HG03064 (cell line): ENCODE measurements around the gene ABRACL.

Experiments
- ATAC-seq: cut with Tn5 transposase; IDR thresholded peaks from one replicate; pipeline ENCODE4 v1.9.1; 2021; ENCODE audit warnings: low read depth; ENCODE audit not compliant: unreplicated experiment

ABRACL gene

GRCh38 chr6:139051396-139052060 lies 23.0 kb downstream of the ABRACL start:
- no peak for ATAC-seq

- no peak for ATAC-seq
These were observed 24.8 kb downstream of the ABRACL start for GRCh38 chr6:139053382-139053781.

GRCh38 chr6:139054001-139054400 lies 25.5 kb downstream of the ABRACL start:
- no peak for ATAC-seq

- ATAC-seq: no peak
These were observed 27.2 kb downstream of the ABRACL start for GRCh38 chr6:139055709-139056108.

GRCh38 chr6:139058029-139058428 lies 29.5 kb downstream of the ABRACL start:
- no peak for ATAC-seq

GRCh38 chr6:139060332-139060731 lies 31.8 kb downstream of the ABRACL start:
- ATAC-seq: no peak

- ATAC-seq: no peak
These were observed 34.5 kb downstream of the ABRACL start for GRCh38 chr6:139062932-139063646.

GRCh38 chr6:139064981-139065665 lies 36.6 kb downstream of the ABRACL start:
- ATAC-seq: no peak

GRCh38 chr6:139066080-139066479 lies 37.5 kb downstream of the ABRACL start:
- ATAC-seq: no peak

GRCh38 chr6:139068846-139069245 lies 40.3 kb downstream of the ABRACL start:
- no peak for ATAC-seq

GRCh38 chr6:139073118-139073517 lies 44.6 kb downstream of the ABRACL start:
- ATAC-seq: no peak

- no peak for ATAC-seq
These were observed 50.5 kb downstream of the ABRACL start for GRCh38 chr6:139079018-139079417.

GRCh38 chr6:139080255-139080920 lies 51.8 kb downstream of the ABRACL start:
- no peak for ATAC-seq

- no peak for ATAC-seq
These were observed 52.9 kb downstream of the ABRACL start for GRCh38 chr6:139081471-139081870.

- ATAC-seq: no peak
These were observed 53.8 kb downstream of the ABRACL start for GRCh38 chr6:139082370-139082769.

- ATAC-seq: no peak
These were observed 63.3 kb downstream of the ABRACL start for GRCh38 chr6:139091826-139092225.
